HepG2 (cell line): ENCODE results near the gene PTPRN. TPM values are rescaled to one million over a fixed set of nuclear protein-coding genes. Genes with fewer than 3 reads are reported as not detected.
A peak's percentile ranks its signal among the peaks of the same experiment; 100 is the strongest.

Source experiments
- ATAC-seq: fragments of 200-7000 bp; cut with Tn5 transposase; 3 replicates; pipeline ENCODE4 v1.9.1; 2020; ENCODE audit warnings: mild to moderate bottlenecking, moderate library complexity
- BruUV-seq: library from RNA; stranded (reverse); fragments of 400-500 nt; replicated peaks from 2 replicates; lab custom pipeline; 2021; lab: Mats Ljungman, UMichigan
- CTCF ChIA-PET: fragments of 300-600 bp; formaldehyde crosslinking; extraction: SDS; loops from one replicate; lab custom pipeline; 2021; ENCODE audit warnings: low total read pairs, inconsistent platforms, low intra/inter-chr PET ratio; lab: Yijun Ruan, JAX
- POLR2A ChIA-PET: fragments of 350-600 bp; sonication (Branson Sonifier 250); formaldehyde crosslinking; loops from one replicate; lab custom pipeline; 2020; ENCODE audit warnings: antibody characterized with exemption, inconsistent platforms; lab: Yijun Ruan, JAX
- DNase-seq: peaks from one replicate; pipeline ENCODE4 v3.0.0-alpha.2; 2015; ENCODE audit warnings: low spot score
- FAIRE-seq: peaks from 3 replicates; lab custom pipeline; 2011; peaks lifted over from hg19 to GRCh38; lab: Jason Lieb, UNC
- H2AFZ ChIP-seq: one replicate; pipeline ENCODE4 v1.6.1; 2011; ENCODE audit warnings: low read length, inconsistent platforms
- H3K27ac ChIP-seq: fragments of 300-600 bp; 3 replicates; pipeline ENCODE4 v1.8.0; 2011; ENCODE audit warnings: mixed run types, mild to moderate bottlenecking, mixed read lengths, low read length, inconsistent platforms; ENCODE audit not compliant: insufficient read depth; ENCODE audit errors: extremely low read length
- H3K27me3 ChIP-seq, 2 experiments: fragments of 200-600 bp in 1 of 2; 2 replicates in 1 of 2; 3 replicates in 1 of 2; pipeline versions ENCODE4 v1.6.0 to v1.8.0; 2011; ENCODE audit warnings: low read length in 2 of 2, mild to moderate bottlenecking in 2 of 2, moderate library complexity in 2 of 2, inconsistent platforms in 1 of 2; ENCODE audit not compliant: insufficient read depth in 2 of 2, control insufficient read depth in 1 of 2
- H3K36me3 ChIP-seq, 2 experiments: fragments of 200-600 bp in 1 of 2; replicated peaks in 1 of 2; 2 replicates in 1 of 2; 3 replicates in 1 of 2; pipeline versions ENCODE4 v1.5.1 to v1.8.0; 2011; ENCODE audit warnings: low read length in 2 of 2, inconsistent platforms in 1 of 2; ENCODE audit not compliant: insufficient read depth in 2 of 2, control insufficient read depth in 1 of 2
- H3K4me1 ChIP-seq: 2 replicates; pipeline ENCODE4 v1.5.1; 2012; ENCODE audit warnings: low read length, inconsistent platforms; ENCODE audit not compliant: insufficient read depth
- H3K4me2 ChIP-seq: 2 replicates; pipeline ENCODE4 v1.6.0; 2011; ENCODE audit warnings: low read depth, low read length, inconsistent platforms
- H3K4me3 ChIP-seq, 3 experiments: fragments of 200-600 bp in 1 of 3; sonication (generic), shearing (Covaris generic) in 1 of 3; replicated peaks in 1 of 3; 2 replicates each; pipeline ENCODE4 v1.5.1; 2011 to 2016; ENCODE audit warnings: low read length in 3 of 3, inconsistent platforms in 2 of 3, low read depth in 2 of 3, mild to moderate bottlenecking in 2 of 3, control low read depth in 1 of 3, mixed read lengths in 1 of 3; ENCODE audit not compliant: insufficient read depth in 1 of 3
- H3K79me2 ChIP-seq: one replicate; pipeline ENCODE4 v1.6.1; 2011; ENCODE audit warnings: low read length, inconsistent platforms; ENCODE audit not compliant: insufficient read depth
- H3K9ac ChIP-seq: 2 replicates; pipeline ENCODE4 v1.6.0; 2011; ENCODE audit warnings: mild to moderate bottlenecking, low read depth, low read length, inconsistent platforms; ENCODE audit not compliant: insufficient read depth
- H3K9me3 ChIP-seq: 2 replicates; pipeline ENCODE4 v1.5.1; 2012; ENCODE audit warnings: mild to moderate bottlenecking, low read length
- H4K20me1 ChIP-seq: 2 replicates; pipeline ENCODE4 v1.6.0; 2011; ENCODE audit warnings: inconsistent platforms, mild to moderate bottlenecking, low read length, moderate library complexity; ENCODE audit not compliant: insufficient read depth
- CREB1 ChIP-seq, 2 experiments: fragments of 450-650 bp in 1 of 2; IDR thresholded peaks; 2 replicates each; pipeline ENCODE4 v1.6.1; 2016 to 2017; ENCODE audit warnings: control low read depth in 1 of 2, mild to moderate bottlenecking in 1 of 2, missing compliant biosample characterization in 1 of 2, missing genetic modification characterization in 1 of 2
- DNMT3B ChIP-seq: conservative IDR thresholded peaks from 2 replicates; pipeline ENCODE4 v1.6.1; 2016; ENCODE audit warnings: missing biosample characterization, control low read depth
- HBP1 ChIP-seq: IDR thresholded peaks from 2 replicates; pipeline ENCODE4 v1.6.1; 2016; ENCODE audit warnings: low read depth, control low read depth
- HMG20A ChIP-seq: IDR thresholded peaks from 2 replicates; pipeline ENCODE4 v1.6.1; 2016; ENCODE audit warnings: borderline replicate concordance
- KLF11 ChIP-seq: IDR thresholded peaks from 2 replicates; pipeline ENCODE4 v1.6.1; 2016; ENCODE audit warnings: missing compliant biosample characterization
- MEIS2 ChIP-seq: sonication (generic); formaldehyde crosslinking; IDR thresholded peaks from 2 replicates; pipeline ENCODE4 v1.9.0; 2021; ENCODE audit warnings: mild to moderate bottlenecking, missing genetic modification reagents
- PPARG ChIP-seq: conservative IDR thresholded peaks from 2 replicates; pipeline ENCODE4 v1.6.1; 2016; ENCODE audit warnings: missing biosample characterization, missing genetic modification reagents
- RBM22 ChIP-seq: fragments of 200-400 bp; formaldehyde crosslinking; optimal IDR thresholded peaks from 2 replicates; pipeline ENCODE3; 2017; ENCODE audit warnings: mild to moderate bottlenecking, low read length, moderate library complexity
- RFX3 ChIP-seq: IDR thresholded peaks from 2 replicates; pipeline ENCODE4 v1.6.1; 2016; ENCODE audit warnings: missing biosample characterization, missing genetic modification reagents
- RORA ChIP-seq: sonication (generic); formaldehyde crosslinking; IDR thresholded peaks from 2 replicates; pipeline ENCODE4 v1.5.0; 2020; ENCODE audit warnings: mild to moderate bottlenecking, missing genetic modification reagents, moderate library complexity
- UBTF ChIP-seq: sonication (generic); formaldehyde crosslinking; IDR thresholded peaks from 2 replicates; pipeline ENCODE4 v1.4.0; 2020; ENCODE audit warnings: mild to moderate bottlenecking, missing genetic modification reagents
- ZC3H13 ChIP-seq: sonication (generic); formaldehyde crosslinking; IDR thresholded peaks from 2 replicates; pipeline ENCODE4 v1.8.1; 2023; ENCODE audit warnings: mild to moderate bottlenecking, missing genetic modification reagents, moderate library complexity
- ZNF558 ChIP-seq: sonication (generic); formaldehyde crosslinking; IDR thresholded peaks from 2 replicates; pipeline ENCODE4 v1.9.0; 2022; ENCODE audit warnings: mild to moderate bottlenecking, missing genetic modification reagents, borderline replicate concordance
- WGBS: methylation state at CpG from one replicate; pipeline ENCODE4 v1.1.6; 2017; ENCODE audit warnings: low lambda C conversion rate; 5-methylcytosine and 5-hydroxymethylcytosine counted together
- in situ Hi-C: cut with HindIII; loops from 2 replicates; pipeline ENCODE4 v1.10.0; 2017; ENCODE audit warnings: low pct_unique_long_range_greater_than_20kb; ENCODE audit not compliant: extremely low pct_ligation_motif_present
- intact Hi-C: fragments of 100-400 bp; cut with micrococcal nuclease; formaldehyde crosslinking; loops from one replicate; pipeline ENCODE4 v1.10.0; 2022; ENCODE audit not compliant: unreplicated experiment
- polyA plus RNA-seq, 8 experiments: library from polyadenylated mRNA; depleted of rRNA in 3 of 8; stranded (reverse) in 7 of 8; unstranded in 1 of 8; fragments of >200 nt; fragmentation: Illumina TruSeq in 4 of 8; extraction: Trizol in 4 of 8; gene quantifications; 2 replicates each; pipeline versions ENCODE4 v1.2.1 to v1.2.3, GENCODE V29; 2011 to 2016; ENCODE audit warnings: low read depth in 4 of 8, missing spikeins in 1 of 8, mixed read lengths in 1 of 8; ENCODE audit not compliant: insufficient read depth in 1 of 8
- total RNA-seq, 5 experiments: library from RNA; depleted of rRNA; stranded (reverse); fragments of >200 nt; fragmentation: Illumina TruSeq; extraction: Trizol; gene quantifications; 2 replicates each; pipeline ENCODE4 v1.2.3, GENCODE V29; 2016; ENCODE audit warnings: low read depth in 1 of 5

The PTPRN gene
- total and polyA plus RNA-seq, 2 of the 13 experiments (the other 11 are each of a cell fraction or from before 2014, with no cell fraction given) = 0.26 TPM; not detected in 1

- CTCF ChIA-PET = no interaction called here
- no peak for ATAC-seq
Measured at GRCh38 chr2:219335373-219335786, 26.2 kb upstream of the PTPRN start.

GRCh38 chr2:219334076-219334475 is 24.9 kb upstream of the PTPRN start:
- no peak overlapping the region for H3K9ac ChIP-seq
- H3K4me1 ChIP-seq = no peaks in the 10 kb centered on the region
- no peak overlapping the region for H3K4me3 ChIP-seq
- H4K20me1 ChIP-seq = peaks cover 8% of the 10 kb centered on the region; the same call in 1 of the 2 replicates
- no peak overlapping the region for H2AFZ ChIP-seq
- no peak overlapping the region for H3K4me2 ChIP-seq
- H3K27me3 ChIP-seq = peaks cover 3 to 36% of the 10 kb centered on the region in 2 experiments; a peak in 4 of 5 replicates
- ATAC-seq = no peak
- intact Hi-C loops = no loop called here
- H3K27ac ChIP-seq = no peak overlapping the region
- no peaks in the 10 kb centered on the region for H3K9me3 ChIP-seq
- H3K79me2 ChIP-seq = no peaks in the 10 kb centered on the region
- DNase-seq = no peak
- BruUV-seq = no TSS peak
- 49% methylated on average over 2 of the region's 2 CpGs for WGBS
- FAIRE-seq = no peak
- TF ChIP-seq KLF11 (CRISPR knock-in tag) (no peak), PPARG (CRISPR knock-in tag) (no peak), HMG20A (CRISPR knock-in tag) (no peak), ZC3H13 (no peak), HBP1 (CRISPR knock-in tag) (no peak), ZNF558 (CRISPR knock-in tag) (no peak), UBTF (no peak), MEIS2 (CRISPR knock-in tag) (no peak), RBM22 (no peak), RFX3 (CRISPR knock-in tag) (no peak), DNMT3B (CRISPR knock-in tag) (no peak)
- ChIA-PET CTCF (no interaction called here), POLR2A (no interaction called here)
- no peaks in the 10 kb centered on the region for H3K36me3 ChIP-seq
- in situ Hi-C loops = no loop called here

More at GRCh38 chr2:219335373-219335786, 26.2 kb upstream of the PTPRN start:
- 1% methylated on average over 5 of the region's 5 CpGs for WGBS
- no peak for TF ChIP-seq RORA (CRISPR knock-in tag)
- peak; percentile 59 for TF ChIP-seq CREB1 (IDR thresholded peaks at IDR 0.05)
- TF ChIP-seq CREB1 (CRISPR knock-in tag; IDR thresholded peaks at IDR 0.05) = no peak
- TF ChIP-seq, all 625 proteins: peak for 1
- FAIRE-seq = no peak
- H3K4me3 ChIP-seq = no peak overlapping the region
- H3K27ac ChIP-seq = no peak overlapping the region
- H3K36me3 ChIP-seq = no peaks in the 10 kb centered on the region
- H3K9ac ChIP-seq = no peak overlapping the region
- H3K79me2 ChIP-seq = no peaks in the 10 kb centered on the region
- peaks cover 3 to 36% of the 10 kb centered on the region in 2 experiments; a peak in 4 of 5 replicates for H3K27me3 ChIP-seq
- peaks cover 8% of the 10 kb centered on the region; the same call in 1 of the 2 replicates for H4K20me1 ChIP-seq
- BruUV-seq = no TSS peak
- no peak overlapping the region for H2AFZ ChIP-seq
- H3K4me2 ChIP-seq = no peak overlapping the region
- in situ Hi-C loops = no loop called here
- no peaks in the 10 kb centered on the region for H3K4me1 ChIP-seq
- intact Hi-C loops = no loop called here
- DNase-seq = no peak
- H3K9me3 ChIP-seq = no peaks in the 10 kb centered on the region
- POLR2A ChIA-PET = no interaction called here
